Psoas muscle (tissue), 8 donors: ENCODE data around the gene HNRNPUL1. TPM values are rescaled to one million over a fixed set of nuclear protein-coding genes. Genes with fewer than 3 reads are reported as not detected.

ENCODE experiments used
- ATAC-seq, 4 donors: fragments of 200-7000 bp; cut with Tn5 transposase; one replicate each; pipeline ENCODE4 v1.9.1; 2020; ENCODE audit warnings: moderate library complexity in 3 of 4, mild to moderate bottlenecking in 2 of 4
- DNase-seq, 2 donors: peaks; one replicate each; pipeline ENCODE4 v3.0.0-alpha.2; 2020
- H3K27ac ChIP-seq: fragments of 200-600 bp; one replicate; pipeline ENCODE4 v1.8.0; 2022
- H3K27me3 ChIP-seq, 3 donors: fragments of 200-600 bp in 1 of 3; one replicate each; pipeline versions ENCODE4 v1.6.1 to v1.8.0; 2013 to 2022; ENCODE audit warnings: low read length in 2 of 3, mild to moderate bottlenecking in 2 of 3, moderate library complexity in 1 of 3; ENCODE audit not compliant: insufficient read depth in 3 of 3
- H3K36me3 ChIP-seq, 2 donors: fragments of 200-600 bp in 1 of 2; one replicate each; pipeline versions ENCODE4 v1.6.1 to v1.8.0; 2013 to 2022; ENCODE audit warnings: low read depth in 1 of 2, mild to moderate bottlenecking in 1 of 2, moderate library complexity in 1 of 2; ENCODE audit not compliant: insufficient read depth in 1 of 2
- H3K4me1 ChIP-seq: fragments of 200-600 bp; one replicate; pipeline ENCODE4 v1.8.0; 2022
- H3K4me3 ChIP-seq: fragments of 200-600 bp; one replicate; pipeline ENCODE4 v1.8.0; 2022; ENCODE audit warnings: mild to moderate bottlenecking
- H3K9me3 ChIP-seq: fragments of 200-600 bp; one replicate; pipeline ENCODE4 v1.8.0; 2022
- WGBS, 3 donors: extraction: QIAGEN DNeasy Blood & Tissue Kit; methylation state at CpG; one replicate each; pipeline versions ENCODE4 v1.1.6 to v1.1.7; 2013; 5-methylcytosine and 5-hydroxymethylcytosine counted together
- intact Hi-C, 2 donors: fragments of 100-400 bp; cut with DNase I; formaldehyde crosslinking; loops; one replicate each; pipeline versions ENCODE4 v1.11.0 to v1.14.2; 2022
- polyA plus RNA-seq, 3 donors: library from polyadenylated mRNA; stranded (reverse); fragments of 200-250 nt; gene quantifications; one replicate each; pipeline ENCODE4 v1.2.3, GENCODE V29; 2013
- total RNA-seq, 4 donors: library from RNA; stranded (reverse); fragmentation: NEBNext Ultra II Directional in 2 of 4; extraction: Animal tissue kit (Norgen Biotek cat#: 25700) in 2 of 4; gene quantifications; one replicate each; pipeline versions ENCODE4 v1.2.1 to v1.2.4, GENCODE V29; 2021 to 2023
- TF ChIP-seq, protein P1 (sequence below): fragments of 200-600 bp; IDR thresholded peaks from one replicate; pipeline ENCODE4 v1.8.0; 2022; ENCODE audit warnings: antibody characterized with exemption
- donor health status: healthy with polysubstance abuse.
- donor health status: DM: no; HTN: no; CAD: no; lungs with moderate emphysema.
- donor health status: Bipolar disorder and iron deficiency.
- donor health status: healthy.
- donor health status: DM: yes; HTN: yes; CAD: no.
- donor health status: DM: no; HTN: no; CAD: no.
- donor health status: DM: no; HTN: no; CAD: no.
- donor health status: DM: yes; HTN: yes; CAD: no.

The HNRNPUL1 gene
- total and polyA plus RNA-seq, 7 donors: 54.3 to 129 (median 82.3) TPM

GRCh38 chr19:41265395-41266153 lies 1.4 kb downstream of the HNRNPUL1 start:
- WGBS, 3 donors: 7 to 10% (median 8%) methylated on average over 17 of the region's 17 CpGs
- intact Hi-C loops: loop anchor here (2.0 to 5.0 kb wide), 2 partner anchors 42 to 43 kb away; no protein-coding TSS in a partner anchor
- ATAC-seq (no peak), DNase-seq (no peak)
- peak overlapping the region; percentile 99 for H3K4me3 ChIP-seq
- no peaks in the 10 kb centered on the region for H3K9me3 ChIP-seq
- peak overlapping the region; percentile 97 for H3K27ac ChIP-seq
- H3K4me1 ChIP-seq: peaks cover 23% of the 10 kb centered on the region
- TF ChIP-seq, protein P1, sequence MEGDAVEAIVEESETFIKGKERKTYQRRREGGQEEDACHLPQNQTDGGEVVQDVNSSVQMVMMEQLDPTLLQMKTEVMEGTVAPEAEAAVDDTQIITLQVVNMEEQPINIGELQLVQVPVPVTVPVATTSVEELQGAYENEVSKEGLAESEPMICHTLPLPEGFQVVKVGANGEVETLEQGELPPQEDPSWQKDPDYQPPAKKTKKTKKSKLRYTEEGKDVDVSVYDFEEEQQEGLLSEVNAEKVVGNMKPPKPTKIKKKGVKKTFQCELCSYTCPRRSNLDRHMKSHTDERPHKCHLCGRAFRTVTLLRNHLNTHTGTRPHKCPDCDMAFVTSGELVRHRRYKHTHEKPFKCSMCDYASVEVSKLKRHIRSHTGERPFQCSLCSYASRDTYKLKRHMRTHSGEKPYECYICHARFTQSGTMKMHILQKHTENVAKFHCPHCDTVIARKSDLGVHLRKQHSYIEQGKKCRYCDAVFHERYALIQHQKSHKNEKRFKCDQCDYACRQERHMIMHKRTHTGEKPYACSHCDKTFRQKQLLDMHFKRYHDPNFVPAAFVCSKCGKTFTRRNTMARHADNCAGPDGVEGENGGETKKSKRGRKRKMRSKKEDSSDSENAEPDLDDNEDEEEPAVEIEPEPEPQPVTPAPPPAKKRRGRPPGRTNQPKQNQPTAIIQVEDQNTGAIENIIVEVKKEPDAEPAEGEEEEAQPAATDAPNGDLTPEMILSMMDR: no peak
- H3K36me3 ChIP-seq: peaks cover 0 to 32% of the 10 kb centered on the region in 2 donors
- no peaks in the 10 kb centered on the region for H3K27me3 ChIP-seq

DNA sequence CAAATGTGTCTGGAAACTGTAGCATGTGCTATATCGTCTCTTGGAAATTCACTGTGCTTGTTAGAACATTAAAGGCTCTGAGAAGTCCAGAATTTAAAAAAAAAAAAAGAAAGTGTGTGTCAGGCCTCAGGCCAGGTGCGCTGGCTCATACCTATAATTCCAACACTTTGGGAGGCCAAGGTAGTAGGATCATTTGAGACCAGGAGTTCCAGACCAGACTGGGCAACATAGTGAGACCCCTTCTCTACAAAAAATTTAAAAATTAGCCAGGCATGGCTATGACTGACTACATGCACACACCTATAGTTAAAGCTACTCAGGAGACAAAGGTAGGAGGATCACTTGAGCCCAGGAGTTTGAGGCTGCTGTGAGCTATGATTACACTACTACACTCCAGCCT lies 4.9 kb downstream of the HNRNPUL1 start:
- H3K27ac ChIP-seq: no peak overlapping the region
- H3K36me3 ChIP-seq: peaks cover 24 to 67% of the 10 kb centered on the region in 2 donors
- TF ChIP-seq, protein P1: no peak
- no peak for ATAC-seq
- WGBS, 3 donors: 84 to 100% (median 95%) methylated on average over 2 of the region's 2 CpGs
- intact Hi-C loops: loop anchor here in 1 of 2 donors (5.0 kb wide), 1 partner anchor 38 kb away; no protein-coding TSS in a partner anchor
- H3K4me3 ChIP-seq: no peak overlapping the region
- H3K9me3 ChIP-seq: no peaks in the 10 kb centered on the region
- DNase-seq: no peak
- peaks cover 23% of the 10 kb centered on the region for H3K4me1 ChIP-seq
- H3K27me3 ChIP-seq: no peaks in the 10 kb centered on the region

GRCh38 chr19:41269571-41269970 lies 5.4 kb downstream of the HNRNPUL1 start:
- Histone ChIP-seq H3K27ac (no peak overlapping the region), H3K4me3 (no peak overlapping the region), H3K27me3 (no peaks in the 10 kb centered on the region), H3K36me3 (peaks cover 28 to 72% of the 10 kb centered on the region in 2 donors), H3K4me1 (peaks cover 23% of the 10 kb centered on the region), H3K9me3 (no peaks in the 10 kb centered on the region)
- 92 to 95% (median 95%) methylated on average over 5 of the region's 5 CpGs for WGBS, 3 donors
- TF ChIP-seq, protein P1: no peak
- ATAC-seq: no peak
- DNase-seq: no peak
- intact Hi-C loops: loop anchor here in 1 of 2 donors (5.0 kb wide), 1 partner anchor 38 kb away; no protein-coding TSS in a partner anchor

GRCh38 chr19:41273076-41273475 lies 8.9 kb downstream of the HNRNPUL1 start:
- DNase-seq: no peak
- Histone ChIP-seq H3K9me3 (no peaks in the 10 kb centered on the region), H3K4me1 (no peaks in the 10 kb centered on the region), H3K36me3 (peaks cover 33 to 100% of the 10 kb centered on the region in 2 donors), H3K27ac (no peak overlapping the region), H3K4me3 (no peak overlapping the region), H3K27me3 (no peaks in the 10 kb centered on the region)
- no peak for ATAC-seq
- 76 to 91% (median 87%) methylated on average over 6 of the region's 6 CpGs for WGBS, 3 donors
- intact Hi-C loops: no loop called here
- TF ChIP-seq, protein P1: no peak
